Epidermal melanocyte (primary cell): Measurements from ENCODE around the gene MED9.
"Not testable (repeated sequence)": the region's sequence is repeated elsewhere in the genome, so short reads cannot be mapped to it uniquely, and the experiment has no call there.

Source experiments
- DNase-seq: peaks from one replicate; pipeline ENCODE4 v3.0.0; 2011; ENCODE audit warnings: low spot score; ENCODE audit not compliant: insufficient read length

MED9 gene

DNA sequence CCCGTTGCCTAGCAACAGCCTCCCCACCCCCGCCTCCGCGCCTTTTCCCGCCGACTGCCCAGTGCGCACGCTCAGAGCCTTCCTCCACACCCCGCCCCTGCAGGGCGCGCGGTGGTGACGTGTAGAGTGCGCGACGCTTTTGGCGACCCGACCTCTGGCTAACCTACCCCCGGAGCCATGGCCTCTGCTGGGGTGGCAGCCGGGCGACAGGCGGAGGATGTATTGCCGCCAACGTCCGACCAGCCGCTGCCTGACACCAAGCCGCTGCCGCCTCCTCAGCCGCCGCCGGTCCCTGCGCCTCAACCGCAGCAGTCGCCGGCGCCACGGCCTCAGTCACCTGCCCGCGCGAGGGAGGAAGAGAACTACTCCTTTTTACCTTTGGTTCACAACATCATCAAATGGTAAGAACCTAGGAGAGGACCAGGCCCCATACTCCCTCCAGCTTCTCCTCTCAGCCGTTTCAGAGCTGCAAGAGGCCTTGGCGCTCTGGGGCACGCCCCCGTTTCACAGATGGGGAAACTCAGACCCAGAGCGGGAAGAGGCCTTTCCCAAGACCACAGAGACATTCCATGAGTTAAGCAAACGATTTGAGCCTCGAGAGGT is at the start of gene MED9:
Gene MED9, plus strand, starts transcription at position 136 of the 603 bp plus-strand sequence. Its CDS starts 42 bp downstream, at position 178.
- DNase-seq = peak; percentile 98

DNA sequence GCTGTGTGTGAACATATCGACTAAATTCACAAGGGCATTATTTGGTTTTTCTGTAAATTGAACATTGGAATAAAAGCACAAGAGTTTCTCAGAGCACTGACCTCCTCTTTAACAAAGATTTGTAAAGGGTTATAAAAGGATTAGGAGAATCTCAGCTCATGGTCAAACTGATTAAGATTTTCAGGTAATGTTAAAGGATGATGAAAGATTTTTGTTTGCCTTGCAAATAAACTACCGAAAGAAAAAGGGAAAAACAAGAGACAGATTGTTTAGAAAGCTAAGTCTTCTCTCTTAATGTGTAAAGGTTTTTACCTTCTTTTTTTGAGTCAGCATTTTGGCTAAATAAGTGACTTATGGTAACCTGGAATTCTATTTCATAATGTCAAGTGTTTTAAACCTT is 47.6 kb upstream of the MED9 start:
- no peak for DNase-seq

- DNase-seq = not testable (repeated sequence)
These were observed 45.9 kb upstream of the MED9 start for GRCh38 chr17:17430924-17431323.

DNA sequence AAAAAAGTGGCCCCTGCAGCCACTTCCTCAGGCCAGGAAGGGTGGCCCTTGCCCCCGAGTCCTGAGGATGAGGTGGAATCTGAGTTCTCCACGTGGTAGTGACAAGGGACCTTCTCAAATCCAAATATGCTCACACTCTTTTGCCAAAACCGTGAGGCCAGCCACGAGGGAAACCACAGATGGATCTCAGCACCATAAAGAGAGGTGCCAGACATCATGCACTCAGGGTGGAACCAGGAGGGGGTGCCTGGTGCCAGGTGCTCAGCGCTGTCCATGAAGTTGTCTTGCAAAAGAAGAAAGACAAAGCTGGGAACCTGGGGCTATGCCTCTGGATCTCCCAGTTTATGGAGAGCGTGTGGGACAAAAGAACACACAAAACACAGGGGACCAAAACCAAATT is 45.2 kb upstream of the MED9 start:
- DNase-seq = no peak

DNA sequence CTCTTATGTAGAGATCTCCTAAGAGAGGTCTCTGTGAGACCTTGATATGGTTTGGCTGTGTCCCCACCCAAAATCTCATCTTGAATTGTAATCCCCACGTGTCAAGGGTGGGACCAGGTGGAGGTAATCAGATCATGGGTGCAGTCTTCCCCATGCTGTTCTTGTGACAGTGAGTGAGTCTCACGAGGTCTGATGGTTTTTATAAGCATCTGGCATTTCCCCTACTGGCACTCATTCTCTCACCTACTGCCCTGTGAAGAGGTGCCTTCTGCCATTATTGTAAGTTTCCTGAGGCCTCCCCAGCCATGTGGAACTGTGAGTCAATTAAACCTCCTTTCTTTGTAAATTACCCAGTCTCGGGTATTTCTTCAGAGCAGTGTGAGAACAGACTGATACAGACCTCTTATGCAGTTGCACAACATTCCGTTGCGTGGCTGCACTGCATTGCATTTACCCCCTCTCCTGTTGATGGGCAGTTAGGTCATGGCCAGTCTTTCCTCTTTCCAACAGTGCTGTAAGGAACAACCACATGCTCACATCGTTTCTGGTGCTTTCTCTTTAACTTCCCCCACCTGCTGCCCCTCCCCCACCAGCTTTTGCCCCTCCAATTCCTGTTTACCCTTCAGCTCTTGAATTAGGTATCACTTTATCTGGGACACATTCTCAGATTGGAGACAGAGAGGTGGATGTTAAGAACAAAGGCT is 43.6 kb upstream of the MED9 start:
- no peak for DNase-seq

DNA sequence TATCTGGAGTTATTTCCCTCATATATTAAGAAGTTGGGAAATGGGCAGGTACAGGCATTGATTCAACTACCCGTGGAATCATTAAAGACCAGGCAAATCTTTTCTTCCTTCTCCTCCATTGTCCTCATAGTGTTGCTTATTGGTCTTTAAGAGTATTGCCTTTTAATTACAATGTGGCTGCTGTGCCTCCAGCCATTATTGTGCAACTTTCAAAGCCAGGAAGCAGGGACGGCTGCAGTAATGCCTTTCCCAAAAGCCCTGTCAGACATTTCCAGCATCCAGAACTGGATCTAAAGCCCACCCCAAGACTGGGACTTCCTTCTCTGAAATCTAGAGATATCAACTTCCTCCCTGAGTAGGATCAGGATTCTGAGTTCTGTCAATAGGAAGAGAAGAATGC is 42.3 kb upstream of the MED9 start:
- no peak for DNase-seq

- DNase-seq = no peak
These were observed 41.5 kb upstream of the MED9 start for GRCh38 chr17:17435323-17435722.

DNA sequence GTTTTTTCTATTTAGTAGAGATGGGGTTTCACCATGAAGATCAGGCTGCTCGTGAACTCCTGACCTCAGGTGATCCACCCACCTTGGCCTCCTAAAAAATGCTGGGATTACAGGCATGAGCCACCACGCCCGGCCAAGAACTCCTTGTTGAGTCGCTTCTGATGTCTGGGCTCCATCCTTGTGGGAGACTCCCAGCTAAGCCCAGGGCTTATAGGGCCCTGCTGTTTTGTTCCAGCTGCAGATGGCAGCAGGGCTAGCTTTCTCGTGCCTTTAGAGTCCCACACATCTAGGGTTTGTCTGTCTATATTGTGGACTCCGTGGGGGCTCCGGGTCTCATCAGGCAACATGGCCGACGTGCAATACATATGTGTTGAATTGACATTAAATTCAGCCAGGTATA is 39.3 kb upstream of the MED9 start:
- no peak for DNase-seq

DNA sequence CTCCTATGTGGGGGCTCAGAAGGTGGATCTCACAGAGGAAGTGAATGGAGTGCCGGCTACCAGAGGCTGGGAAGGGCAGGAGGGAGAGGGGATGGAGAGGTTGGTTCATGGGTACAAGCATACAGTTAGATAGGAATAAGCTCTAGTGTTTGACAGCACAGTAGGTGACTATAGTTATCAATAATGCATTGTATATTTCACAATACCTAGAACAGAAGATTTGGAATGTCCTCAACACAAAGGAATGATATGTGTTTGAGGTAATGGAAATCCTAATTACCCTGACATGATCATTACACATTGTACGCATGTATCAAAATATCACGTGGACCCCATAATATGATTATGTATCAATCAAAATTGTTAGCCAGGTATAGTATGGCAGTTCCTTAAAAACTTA is 38.9 kb upstream of the MED9 start:
- no peak for DNase-seq

DNA sequence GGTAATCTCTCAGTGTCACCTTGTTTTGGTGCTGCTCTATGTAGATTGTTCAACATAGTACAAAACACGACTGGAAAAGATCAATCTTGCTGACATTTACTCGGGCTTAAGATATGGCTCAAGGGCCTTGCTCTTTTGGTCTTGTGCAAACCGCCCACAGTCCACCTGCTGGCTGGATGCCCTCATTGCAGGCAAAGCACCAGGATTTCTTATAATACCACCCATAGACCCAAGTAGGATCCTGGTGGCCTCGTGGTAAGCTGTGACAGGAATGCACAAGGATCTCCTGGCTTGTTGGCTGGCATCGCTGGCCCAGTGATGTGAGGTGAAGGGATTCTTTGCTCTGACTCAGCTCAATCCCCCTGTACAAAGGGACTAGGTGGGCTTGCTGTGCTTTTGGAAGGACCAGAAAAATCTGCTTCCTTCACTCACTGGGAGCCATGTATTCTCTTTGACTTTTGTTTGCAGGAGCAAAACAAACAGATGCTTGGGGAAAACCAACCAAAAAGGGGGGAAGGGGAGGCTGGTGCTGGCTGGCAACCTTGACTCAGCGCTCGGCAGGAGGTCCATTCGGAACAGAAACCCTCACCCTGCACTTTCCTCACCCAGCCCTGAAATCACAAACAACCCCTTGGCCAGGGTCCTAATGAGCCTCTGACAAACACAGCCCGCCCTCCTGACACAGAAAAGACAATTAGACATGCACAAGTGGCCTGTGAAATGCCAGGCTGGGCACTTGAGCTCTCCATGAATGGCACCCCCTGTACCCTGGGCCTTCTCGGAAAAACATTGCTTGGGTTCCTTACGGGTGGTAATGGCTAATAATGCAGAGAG is 36.6 kb upstream of the MED9 start:
- DNase-seq = no peak

GRCh38 chr17:17440938-17441675 is 35.7 kb upstream of the MED9 start:
- DNase-seq = no peak

- DNase-seq = no peak
These were observed 33.6 kb upstream of the MED9 start for GRCh38 chr17:17443173-17443572.

DNA sequence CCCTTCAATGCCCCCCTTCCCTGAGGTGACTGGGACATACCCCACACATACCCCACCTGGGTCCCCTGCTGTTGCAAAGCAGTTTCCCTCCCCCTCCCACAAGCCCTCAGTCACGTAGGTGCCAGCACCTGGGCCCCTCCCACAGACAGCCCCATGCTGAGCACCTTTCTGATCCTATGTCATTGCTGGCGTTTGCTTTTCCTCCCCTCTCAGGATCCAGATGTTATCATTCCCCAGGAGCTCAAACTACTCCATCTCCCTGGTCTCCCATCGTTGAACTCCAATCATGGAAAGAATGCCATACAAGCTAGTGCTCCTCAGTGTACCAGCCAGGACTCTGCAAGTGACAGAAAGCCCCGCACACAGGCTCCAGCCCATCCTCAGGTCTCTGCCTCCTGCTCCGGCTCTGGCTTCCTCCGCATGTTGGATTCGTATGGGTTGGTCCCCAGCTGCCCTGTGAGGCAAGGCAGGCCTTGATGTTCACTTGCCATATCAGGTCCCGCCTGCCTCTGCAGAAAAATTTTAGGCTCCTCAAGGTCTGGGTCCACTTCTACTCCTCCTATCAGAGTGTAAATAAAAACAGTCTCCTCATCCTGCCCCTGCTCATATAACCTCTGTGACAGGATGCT is 31.4 kb upstream of the MED9 start:
- no peak for DNase-seq

- DNase-seq = peak; percentile 42
These were observed 30.7 kb upstream of the MED9 start for GRCh38 chr17:17445925-17446665.

GRCh38 chr17:17446666-17447155 is 30.1 kb upstream of the MED9 start:
- DNase-seq = no peak

GRCh38 chr17:17447264-17447663 is 29.5 kb upstream of the MED9 start:
- no peak for DNase-seq

DNA sequence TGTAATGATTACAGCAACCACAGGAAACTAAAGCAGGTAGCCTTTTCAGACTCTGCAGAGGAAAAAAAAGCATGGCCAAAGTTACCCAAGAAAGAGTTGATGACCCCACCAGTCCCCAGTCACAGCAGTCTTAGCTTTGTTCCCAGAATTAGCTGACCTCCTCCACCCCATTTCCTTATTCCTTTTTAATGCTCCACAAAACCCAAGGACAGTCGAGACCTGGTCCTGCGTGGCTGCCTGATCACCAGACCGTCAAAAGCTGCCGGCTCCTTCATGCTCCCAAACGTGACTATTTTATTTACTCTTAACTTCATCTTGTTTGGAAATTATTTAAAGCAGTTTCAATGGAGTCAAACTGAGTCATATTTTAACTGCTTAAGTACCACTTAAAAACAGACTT is 28.7 kb upstream of the MED9 start:
- DNase-seq = no peak

GRCh38 chr17:17448723-17449122 is 28.1 kb upstream of the MED9 start:
- DNase-seq = no peak

GRCh38 chr17:17453088-17453487 is 23.7 kb upstream of the MED9 start:
- no peak for DNase-seq

DNA sequence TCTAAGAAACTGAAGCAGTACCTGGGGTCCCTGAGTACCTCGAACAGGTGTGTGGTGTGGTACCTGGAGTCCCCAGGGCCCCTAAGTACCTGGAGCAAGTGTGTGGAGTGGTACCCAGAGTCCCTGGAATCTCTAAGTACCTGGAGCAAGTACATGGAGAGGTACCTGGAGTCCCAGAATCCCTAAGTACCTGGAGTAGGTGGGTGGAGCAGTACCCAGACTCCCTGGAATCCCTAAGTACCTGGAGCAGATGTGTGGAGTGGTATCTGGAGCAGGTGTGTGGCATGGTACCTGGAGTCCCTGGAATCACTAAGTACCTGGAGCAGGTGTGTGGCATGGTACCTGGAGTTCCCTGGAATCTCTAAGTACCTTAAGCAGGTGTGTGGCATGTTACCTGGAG is 22.5 kb upstream of the MED9 start:
- DNase-seq = no peak
